Neuron (in vitro differentiated cells): ENCODE measurements around the gene SNRPF.

ENCODE experiments used
- H2AFZ ChIP-seq: one replicate; pipeline ENCODE4 v1.6.1; 2013; ENCODE audit warnings: low read depth, mild to moderate bottlenecking, inconsistent platforms, low read length, moderate library complexity
- H3K27me3 ChIP-seq: one replicate; pipeline ENCODE4 v1.6.1; 2013; ENCODE audit warnings: low read length; ENCODE audit not compliant: insufficient read depth
- H3K36me3 ChIP-seq: one replicate; pipeline ENCODE4 v1.6.1; 2013; ENCODE audit warnings: low read length; ENCODE audit not compliant: insufficient read depth
- H3K4me1 ChIP-seq: one replicate; pipeline ENCODE4 v1.6.1; 2013; ENCODE audit warnings: low read length; ENCODE audit not compliant: insufficient read depth
- H3K4me3 ChIP-seq: 2 replicates; pipeline ENCODE4 v1.5.1; 2013; ENCODE audit warnings: mild to moderate bottlenecking, low read length, moderate library complexity
- H3K9me3 ChIP-seq: one replicate; pipeline ENCODE4 v1.6.1; 2013; ENCODE audit warnings: low read length

SNRPF gene

GRCh38 chr12:95870897-95871296, 12.1 kb downstream of the SNRPF start:
- peaks cover 38% of the 10 kb centered on the region for H3K36me3 ChIP-seq
- no peaks in the 10 kb centered on the region for H3K4me1 ChIP-seq
- H3K27me3 ChIP-seq, result no peaks in the 10 kb centered on the region
- no peak overlapping the region for H2AFZ ChIP-seq
- H3K9me3 ChIP-seq, result no peaks in the 10 kb centered on the region
- H3K4me3 ChIP-seq, result no peak overlapping the region

- Histone ChIP-seq H2AFZ (no peak overlapping the region), H3K9me3 (no peaks in the 10 kb centered on the region), H3K36me3 (peaks cover 6% of the 10 kb centered on the region), H3K27me3 (no peaks in the 10 kb centered on the region), H3K4me3 (no peak overlapping the region), H3K4me1 (no peaks in the 10 kb centered on the region)
Observed at GRCh38 chr12:95874452-95874851, 15.7 kb downstream of the SNRPF start.

GRCh38 chr12:95877622-95878021, 18.9 kb downstream of the SNRPF start:
- H3K9me3 ChIP-seq, result no peaks in the 10 kb centered on the region
- H2AFZ ChIP-seq, result no peak overlapping the region
- H3K27me3 ChIP-seq, result no peaks in the 10 kb centered on the region
- H3K4me3 ChIP-seq, result no peak overlapping the region
- peaks cover 2% of the 10 kb centered on the region for H3K4me1 ChIP-seq
- H3K36me3 ChIP-seq, result peaks cover 5% of the 10 kb centered on the region

- H3K27me3 ChIP-seq, result no peaks in the 10 kb centered on the region
- no peak overlapping the region for H2AFZ ChIP-seq
- H3K4me1 ChIP-seq, result peaks cover 2% of the 10 kb centered on the region
- H3K9me3 ChIP-seq, result peaks cover 5% of the 10 kb centered on the region
- no peaks in the 10 kb centered on the region for H3K36me3 ChIP-seq
- H3K4me3 ChIP-seq, result no peak overlapping the region
Observed at GRCh38 chr12:95880895-95881294, 22.1 kb downstream of the SNRPF start.

GRCh38 chr12:95881331-95881955, 22.7 kb downstream of the SNRPF start:
- peaks cover 5% of the 10 kb centered on the region for H3K9me3 ChIP-seq
- H3K27me3 ChIP-seq, result no peaks in the 10 kb centered on the region
- peaks cover 2% of the 10 kb centered on the region for H3K4me1 ChIP-seq
- no peak overlapping the region for H3K4me3 ChIP-seq
- H3K36me3 ChIP-seq, result no peaks in the 10 kb centered on the region
- H2AFZ ChIP-seq, result no peak overlapping the region

- Histone ChIP-seq H3K4me3 (no peak overlapping the region), H3K36me3 (no peaks in the 10 kb centered on the region), H3K4me1 (peaks cover 2% of the 10 kb centered on the region), H2AFZ (no peak overlapping the region), H3K9me3 (peaks cover 5% of the 10 kb centered on the region), H3K27me3 (no peaks in the 10 kb centered on the region)
Observed at GRCh38 chr12:95882080-95882479, 23.3 kb downstream of the SNRPF start.

GRCh38 chr12:95882873-95883272, 24.1 kb downstream of the SNRPF start:
- no peak overlapping the region for H2AFZ ChIP-seq
- no peaks in the 10 kb centered on the region for H3K36me3 ChIP-seq
- no peaks in the 10 kb centered on the region for H3K27me3 ChIP-seq
- H3K9me3 ChIP-seq, result peaks cover 5% of the 10 kb centered on the region
- H3K4me1 ChIP-seq, result peaks cover 2% of the 10 kb centered on the region
- H3K4me3 ChIP-seq, result no peak overlapping the region

GRCh38 chr12:95884998-95885397, 26.2 kb downstream of the SNRPF start:
- peaks cover 5% of the 10 kb centered on the region for H3K9me3 ChIP-seq

GRCh38 chr12:95887311-95887710, 28.6 kb downstream of the SNRPF start:
- Histone ChIP-seq H2AFZ (no peak overlapping the region), H3K9me3 (peaks cover 5% of the 10 kb centered on the region), H3K36me3 (no peaks in the 10 kb centered on the region), H3K27me3 (no peaks in the 10 kb centered on the region), H3K4me3 (no peak overlapping the region), H3K4me1 (no peaks in the 10 kb centered on the region)

More at GRCh38 chr12:95884998-95885397, 26.2 kb downstream of the SNRPF start:
- no peaks in the 10 kb centered on the region for H3K36me3 ChIP-seq
- peaks cover 2% of the 10 kb centered on the region for H3K4me1 ChIP-seq
- H3K4me3 ChIP-seq, result no peak overlapping the region
- H3K27me3 ChIP-seq, result no peaks in the 10 kb centered on the region
- no peak overlapping the region for H2AFZ ChIP-seq

- H3K9me3 ChIP-seq, result no peaks in the 10 kb centered on the region
- H3K36me3 ChIP-seq, result no peaks in the 10 kb centered on the region
- no peaks in the 10 kb centered on the region for H3K4me1 ChIP-seq
- no peak overlapping the region for H2AFZ ChIP-seq
- H3K27me3 ChIP-seq, result no peaks in the 10 kb centered on the region
- H3K4me3 ChIP-seq, result no peak overlapping the region
Observed at GRCh38 chr12:95890958-95891357, 32.2 kb downstream of the SNRPF start.

GRCh38 chr12:95896846-95897245, 38.1 kb downstream of the SNRPF start:
- H3K9me3 ChIP-seq, result no peaks in the 10 kb centered on the region
- no peak overlapping the region for H2AFZ ChIP-seq
- H3K27me3 ChIP-seq, result no peaks in the 10 kb centered on the region
- no peaks in the 10 kb centered on the region for H3K4me1 ChIP-seq
- H3K36me3 ChIP-seq, result no peaks in the 10 kb centered on the region
- H3K4me3 ChIP-seq, result no peak overlapping the region

- no peaks in the 10 kb centered on the region for H3K9me3 ChIP-seq
Observed at GRCh38 chr12:95898081-95898480, 39.3 kb downstream of the SNRPF start.

GRCh38 chr12:95908573-95908972, 49.8 kb downstream of the SNRPF start:
- Histone ChIP-seq H3K9me3 (no peaks in the 10 kb centered on the region), H3K36me3 (no peaks in the 10 kb centered on the region), H3K4me3 (no peak overlapping the region), H2AFZ (no peak overlapping the region), H3K4me1 (no peaks in the 10 kb centered on the region), H3K27me3 (no peaks in the 10 kb centered on the region)

More at GRCh38 chr12:95898081-95898480, 39.3 kb downstream of the SNRPF start:
- H2AFZ ChIP-seq, result no peak overlapping the region
- no peaks in the 10 kb centered on the region for H3K4me1 ChIP-seq
- no peaks in the 10 kb centered on the region for H3K36me3 ChIP-seq
- no peaks in the 10 kb centered on the region for H3K27me3 ChIP-seq
- no peak overlapping the region for H3K4me3 ChIP-seq

GRCh38 chr12:95909871-95910270, 51.1 kb downstream of the SNRPF start:
- H3K4me3 ChIP-seq, result no peak overlapping the region
- H3K4me1 ChIP-seq, result no peaks in the 10 kb centered on the region
- no peaks in the 10 kb centered on the region for H3K9me3 ChIP-seq
- no peak overlapping the region for H2AFZ ChIP-seq
- no peaks in the 10 kb centered on the region for H3K27me3 ChIP-seq
- no peaks in the 10 kb centered on the region for H3K36me3 ChIP-seq
